SH-SY5Y (cell line): ENCODE measurements around the gene TEX101.

Source experiments
- GATA2 ChIP-seq: IDR thresholded peaks from 2 replicates; pipeline ENCODE4 v1.6.1; 2011; ENCODE audit warnings: mild to moderate bottlenecking, low read depth, low read length
- GATA3 ChIP-seq: IDR thresholded peaks from 2 replicates; pipeline ENCODE4 v1.6.1; 2011; ENCODE audit warnings: low read depth, mild to moderate bottlenecking, low read length, moderate library complexity

DNA sequence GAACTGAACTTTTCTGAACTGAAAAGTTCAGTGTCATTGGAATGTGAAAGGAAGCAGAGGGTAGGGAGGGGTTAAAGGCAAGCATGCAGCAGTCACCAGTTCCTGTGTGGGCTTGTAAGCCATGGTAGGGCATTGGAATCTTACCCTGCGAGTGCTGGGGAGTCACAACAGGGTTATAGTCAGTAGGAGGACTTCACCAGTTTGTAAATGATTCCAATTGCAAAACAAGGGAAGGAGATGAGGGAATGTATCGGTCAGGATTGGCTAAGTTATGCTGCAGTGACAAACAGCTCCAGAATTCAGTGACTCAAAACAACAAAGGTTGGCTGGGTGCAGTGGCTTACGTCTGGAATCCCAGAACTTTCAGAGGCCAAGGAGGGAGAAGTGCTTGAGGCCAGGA, 37.9 kb downstream of the TEX101 start:
- TF ChIP-seq GATA2 (no peak), GATA3 (no peak)
